Ovary (tissue), 9 donors: Measurements from ENCODE around the gene ELANE. TPM values are rescaled to one million over a fixed set of nuclear protein-coding genes. Genes with fewer than 3 reads are reported as not detected.
"Not testable (repeated sequence)": the region's sequence is repeated elsewhere in the genome, so short reads cannot be mapped to it uniquely, and the experiment has no call there.

Experiments used
- DNase-seq, 5 donors: peaks; one replicate each; pipeline ENCODE4 v3.0.0-alpha.2; 2019 to 2020
- H3K27ac ChIP-seq, 2 donors: fragments of 200-600 bp; one replicate each; pipeline versions ENCODE4 v1.5.1 to v1.8.0; 2019 to 2022
- H3K27me3 ChIP-seq: fragments of 200-600 bp; one replicate; pipeline ENCODE4 v1.8.0; 2022
- H3K36me3 ChIP-seq: fragments of 200-600 bp; sonication (generic); one replicate; pipeline ENCODE4 v1.5.1; 2019
- H3K4me1 ChIP-seq: one replicate; pipeline ENCODE4 v1.8.1; 2013; ENCODE audit warnings: mild to moderate bottlenecking, moderate library complexity; ENCODE audit not compliant: insufficient read depth
- H3K4me3 ChIP-seq: fragments of 200-600 bp; sonication (generic); one replicate; pipeline ENCODE4 v1.5.1; 2017
- H3K9me3 ChIP-seq, 2 donors: fragments of 200-600 bp in 1 of 2; sonication (generic) in 1 of 2; one replicate each; pipeline versions ENCODE4 v1.5.1 to v1.8.1; 2013 to 2019; ENCODE audit warnings: mild to moderate bottlenecking in 1 of 2, moderate library complexity in 1 of 2
- EP300 ChIP-seq: sonication (generic); formaldehyde crosslinking; IDR thresholded peaks from one replicate; pipeline ENCODE4 v1.6.1; 2017; ENCODE audit warnings: antibody characterized with exemption
- POLR2A ChIP-seq: fragments of 450-650 bp; IDR thresholded peaks from one replicate; pipeline ENCODE4 v1.6.1; 2017; ENCODE audit warnings: antibody characterized with exemption, mild to moderate bottlenecking, moderate library complexity
- WGBS, 3 donors: extraction: QIAGEN DNeasy Blood & Tissue Kit in 1 of 3; methylation state at CpG; one replicate each; pipeline versions ENCODE4 v1.1.5 to v1.1.7; 2013 to 2017; 5-methylcytosine and 5-hydroxymethylcytosine counted together
- intact Hi-C, 4 donors: fragments of 100-400 bp; cut with DNase I; formaldehyde crosslinking; loops; one replicate each; pipeline versions ENCODE4 v1.11.0 to v1.15.1; 2022 to 2023
- polyA plus RNA-seq, 2 donors: library from polyadenylated mRNA; stranded (reverse); fragments of 200-250 nt in 1 of 2; fragments of 350-450 nt in 1 of 2; fragmentation: Illumina TruSeq in 1 of 2; extraction: RNeasy Lipid Tissue Mini Kit (QIAGEN cat#74804) in 1 of 2; gene quantifications; one replicate each; pipeline ENCODE4 v1.2.3, GENCODE V29; 2013 to 2014
- total RNA-seq, 7 donors: library from RNA; depleted of rRNA in 2 of 7; stranded (reverse); fragments of >200 nt in 2 of 7; fragmentation: NEBNext Ultra II Directional in 3 of 7; extraction: Animal tissue kit (Norgen Biotek cat#: 25700) in 3 of 7; gene quantifications; one replicate each; pipeline versions ENCODE4 v1.1.0 to v1.2.4, GENCODE V29; 2016 to 2023
- TF ChIP-seq, protein P1 (sequence below), 3 donors: fragments of 450-650 bp in 2 of 3; fragments of 200-600 bp in 1 of 3; IDR thresholded peaks; one replicate each; pipeline versions ENCODE4 v1.5.1 to v1.8.0; 2016 to 2022; ENCODE audit warnings: antibody characterized with exemption in 3 of 3, mild to moderate bottlenecking in 1 of 3
- donor health status: DM: no; HTN: no; CAD: no; lungs with moderate emphysema.
- donor health status: DM: no; HTN: no; CAD: no.
- donor health status: Bipolar disorder and iron deficiency.
- donor health status: DM: yes; HTN: yes; CAD: no.
- donor health status: DM: no; HTN: no; CAD: no.
- donor health status: DM: yes; HTN: yes; CAD: no.

The ELANE gene
- total and polyA plus RNA-seq, 9 donors: 0.27 to 0.72 (median 0.47) TPM; not detected in 5

DNA sequence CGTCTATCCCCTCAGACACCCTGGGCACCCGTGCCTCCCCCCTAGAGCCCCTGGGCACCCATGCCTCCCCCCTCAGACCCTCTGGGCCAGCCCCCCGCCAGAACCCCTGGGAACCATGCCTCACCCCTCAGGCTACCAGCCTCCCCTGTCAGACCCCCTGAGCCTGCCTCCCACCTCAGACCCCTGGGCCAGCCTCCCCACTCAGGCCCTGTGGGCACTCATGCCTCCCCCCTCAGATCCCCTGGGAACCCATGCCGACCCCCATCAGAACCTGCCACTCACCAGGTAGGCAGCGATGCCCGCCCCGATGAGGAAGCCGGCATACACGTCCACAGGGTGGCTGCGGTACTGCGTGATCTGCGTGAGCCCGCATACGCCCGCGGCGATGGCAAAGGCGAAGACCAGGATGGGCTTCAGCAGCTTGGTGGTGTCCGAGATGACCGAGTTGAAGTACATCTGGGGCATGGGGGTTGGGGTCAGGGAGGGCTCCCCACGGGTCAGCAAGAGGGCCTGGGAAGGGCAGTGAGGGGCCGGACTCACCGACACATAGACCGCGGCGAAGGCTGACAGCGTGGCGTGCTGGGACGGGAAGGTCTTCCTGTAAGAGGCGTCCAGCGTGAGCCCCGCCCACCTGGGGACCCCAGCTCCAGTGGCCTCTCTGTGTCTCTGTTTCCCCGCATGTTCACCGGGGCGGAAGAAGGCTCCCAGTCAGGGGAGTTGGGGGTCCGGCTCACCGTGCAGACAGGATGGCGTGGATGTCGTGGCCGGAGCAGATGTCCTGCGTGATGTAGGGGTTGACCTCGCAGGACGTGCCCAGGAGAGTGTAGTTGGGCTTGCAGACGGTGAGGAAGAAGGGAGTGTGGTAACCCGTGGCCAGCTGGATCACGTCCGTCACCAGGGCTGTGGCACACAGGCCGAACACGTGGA is 37.7 kb upstream of the ELANE start:
- Histone ChIP-seq H3K27ac (no peak overlapping the region), H3K4me3 (no peak overlapping the region), H3K4me1 (no peaks in the 10 kb centered on the region), H3K9me3 (no peaks in the 10 kb centered on the region), H3K36me3 (no peaks in the 10 kb centered on the region), H3K27me3 (no peaks in the 10 kb centered on the region)
- intact Hi-C loops: no loop called here
- TF ChIP-seq POLR2A: no peak
- no peak for TF ChIP-seq EP300
- TF ChIP-seq, protein P1, sequence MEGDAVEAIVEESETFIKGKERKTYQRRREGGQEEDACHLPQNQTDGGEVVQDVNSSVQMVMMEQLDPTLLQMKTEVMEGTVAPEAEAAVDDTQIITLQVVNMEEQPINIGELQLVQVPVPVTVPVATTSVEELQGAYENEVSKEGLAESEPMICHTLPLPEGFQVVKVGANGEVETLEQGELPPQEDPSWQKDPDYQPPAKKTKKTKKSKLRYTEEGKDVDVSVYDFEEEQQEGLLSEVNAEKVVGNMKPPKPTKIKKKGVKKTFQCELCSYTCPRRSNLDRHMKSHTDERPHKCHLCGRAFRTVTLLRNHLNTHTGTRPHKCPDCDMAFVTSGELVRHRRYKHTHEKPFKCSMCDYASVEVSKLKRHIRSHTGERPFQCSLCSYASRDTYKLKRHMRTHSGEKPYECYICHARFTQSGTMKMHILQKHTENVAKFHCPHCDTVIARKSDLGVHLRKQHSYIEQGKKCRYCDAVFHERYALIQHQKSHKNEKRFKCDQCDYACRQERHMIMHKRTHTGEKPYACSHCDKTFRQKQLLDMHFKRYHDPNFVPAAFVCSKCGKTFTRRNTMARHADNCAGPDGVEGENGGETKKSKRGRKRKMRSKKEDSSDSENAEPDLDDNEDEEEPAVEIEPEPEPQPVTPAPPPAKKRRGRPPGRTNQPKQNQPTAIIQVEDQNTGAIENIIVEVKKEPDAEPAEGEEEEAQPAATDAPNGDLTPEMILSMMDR (IDR thresholded peaks at IDR 0.05): no peak
- WGBS, 3 donors: 85 to 90% (median 89%) methylated on average over 48 to 49 of the region's 49 CpGs
- peak in 1 of 5 donors; percentile 37 for DNase-seq

DNA sequence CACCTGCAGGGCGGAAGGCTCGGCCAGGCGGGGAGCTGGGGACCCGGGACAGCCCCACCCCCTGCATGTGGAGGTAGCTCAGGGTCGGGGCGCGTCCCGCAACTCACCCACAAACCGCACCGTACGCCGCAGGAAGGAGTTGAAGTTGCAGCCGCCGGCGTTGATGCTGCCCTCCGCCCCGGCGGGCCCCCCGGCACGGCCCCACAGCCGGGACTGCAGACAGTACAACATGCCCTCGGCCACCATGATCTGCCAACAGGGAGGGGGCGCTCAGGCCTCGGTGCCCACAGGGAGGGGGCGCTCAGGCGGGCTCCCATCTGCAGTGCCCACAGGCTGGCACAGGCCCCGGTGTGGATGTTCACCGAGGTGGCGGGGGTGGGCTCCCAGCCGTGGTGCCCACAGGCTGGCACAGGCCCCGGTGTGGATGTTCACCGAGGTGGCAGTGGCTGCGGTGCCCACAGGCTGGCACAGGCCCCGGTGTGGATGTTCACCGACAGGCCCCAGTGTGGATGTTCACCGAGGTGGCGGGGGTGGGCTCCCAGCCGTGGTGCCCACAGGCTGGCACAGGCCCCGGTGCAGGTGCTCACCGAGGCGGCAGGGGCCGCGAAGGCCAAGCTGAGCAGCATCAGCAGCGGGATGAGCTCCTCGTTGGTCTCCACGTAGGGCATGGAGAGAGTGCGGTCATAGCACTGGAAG is 36.9 kb upstream of the ELANE start:
- DNase-seq: peak in 1 of 5 donors; percentile 17
- Histone ChIP-seq H3K27ac (no peak overlapping the region), H3K36me3 (no peaks in the 10 kb centered on the region), H3K27me3 (no peaks in the 10 kb centered on the region), H3K4me1 (no peaks in the 10 kb centered on the region), H3K9me3 (no peaks in the 10 kb centered on the region), H3K4me3 (no peak overlapping the region)
- WGBS, 3 donors: 92 to 95% (median 93%) methylated on average over 46 to 47 of the region's 47 CpGs
- no peak for TF ChIP-seq POLR2A
- no peak for TF ChIP-seq EP300
- TF ChIP-seq, protein P1 (IDR thresholded peaks at IDR 0.05): no peak
- intact Hi-C loops: no loop called here

DNA sequence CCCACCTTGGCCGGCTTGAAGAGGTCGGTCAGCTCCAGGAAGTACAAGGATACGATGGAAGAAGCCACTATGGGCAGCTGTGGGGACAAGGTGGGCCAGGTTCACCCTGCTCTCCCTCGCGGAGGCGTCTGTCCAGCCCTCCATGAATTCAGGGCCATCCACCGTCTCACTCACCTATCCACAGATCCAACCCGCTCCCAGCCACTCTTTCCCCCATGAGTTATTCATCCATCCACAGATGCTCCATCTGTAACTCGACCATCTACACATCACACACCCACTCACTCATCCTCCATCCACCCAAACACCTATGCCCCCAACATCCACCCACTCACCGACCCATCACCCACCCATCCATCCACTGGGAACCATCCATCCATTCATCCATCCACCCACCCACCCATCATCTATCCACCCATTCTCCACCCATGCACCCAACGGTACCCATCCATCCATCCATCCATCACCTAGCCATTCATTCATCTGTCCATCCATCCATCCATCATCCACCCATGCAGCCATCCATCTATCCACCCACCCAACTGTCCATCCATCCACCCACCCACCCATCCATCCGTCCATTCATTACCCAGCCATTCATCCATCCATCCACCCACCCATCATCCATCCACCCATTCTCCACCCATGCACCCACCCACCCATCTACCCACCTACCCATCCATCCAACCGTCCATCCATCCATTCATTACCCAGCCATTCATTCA is 36.2 kb upstream of the ELANE start:
- no peaks in the 10 kb centered on the region for H3K27me3 ChIP-seq
- DNase-seq: no peak
- WGBS, 3 donors: 93 to 95% (median 94%) methylated on average over 13 of the region's 13 CpGs
- TF ChIP-seq POLR2A (no peak), EP300 (no peak)
- TF ChIP-seq, protein P1 (IDR thresholded peaks at IDR 0.05): no peak
- H3K4me3 ChIP-seq: no peak overlapping the region
- no peaks in the 10 kb centered on the region for H3K36me3 ChIP-seq
- no peak overlapping the region for H3K27ac ChIP-seq
- H3K4me1 ChIP-seq: no peaks in the 10 kb centered on the region
- intact Hi-C loops: no loop called here
- no peaks in the 10 kb centered on the region for H3K9me3 ChIP-seq

DNA sequence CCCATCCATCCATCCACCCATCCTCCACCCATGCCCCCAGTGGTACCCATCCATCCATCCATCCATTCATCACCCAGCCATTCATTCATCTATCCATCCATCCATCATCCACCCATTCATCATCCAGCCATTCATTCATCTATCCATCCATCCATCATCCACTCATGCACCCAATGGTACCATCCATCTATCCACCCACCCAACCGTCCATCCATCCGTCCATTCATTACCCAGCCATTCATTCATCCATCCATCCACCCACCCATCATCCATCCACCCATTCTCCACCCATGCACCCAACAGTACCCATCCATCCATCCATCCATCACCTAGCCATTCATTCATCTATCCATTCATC is 35.6 kb upstream of the ELANE start:
- H3K4me3 ChIP-seq: no peak overlapping the region
- no peak overlapping the region for H3K27ac ChIP-seq
- no peaks in the 10 kb centered on the region for H3K9me3 ChIP-seq
- no peaks in the 10 kb centered on the region for H3K27me3 ChIP-seq
- H3K4me1 ChIP-seq: no peaks in the 10 kb centered on the region
- intact Hi-C loops: no loop called here
- WGBS, 3 donors: 93 to 94% (median 94%) methylated on average over 2 of the region's 2 CpGs
- DNase-seq: no peak
- TF ChIP-seq, protein P1 (IDR thresholded peaks at IDR 0.05): no peak
- no peak for TF ChIP-seq POLR2A
- no peak for TF ChIP-seq EP300
- H3K36me3 ChIP-seq: no peaks in the 10 kb centered on the region

DNA sequence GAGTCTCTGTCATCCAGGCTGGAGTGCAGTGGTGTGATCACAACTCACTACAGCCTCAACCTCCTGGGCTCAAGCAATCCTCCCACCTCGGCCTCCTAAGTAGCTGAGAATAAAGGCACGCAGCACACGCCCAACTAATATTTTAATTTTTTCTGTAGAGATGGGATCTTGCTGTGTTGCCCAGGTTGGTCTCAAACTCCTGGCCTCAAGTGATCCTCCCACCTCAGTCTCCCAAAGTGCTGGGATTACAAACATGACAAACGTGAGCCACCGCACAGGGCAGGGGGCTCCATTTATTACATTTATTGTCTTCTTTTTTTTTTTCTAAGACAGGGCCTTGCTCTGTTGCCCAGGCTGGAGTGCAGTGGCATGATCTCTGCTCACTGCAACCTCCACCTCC is 31.9 kb upstream of the ELANE start:
- H3K27me3 ChIP-seq, DNase-seq, intact Hi-C loops, H3K4me1 ChIP-seq, H3K36me3 ChIP-seq, H3K9me3 ChIP-seq, H3K4me3 ChIP-seq, H3K27ac ChIP-seq: not testable (repeated sequence)
- WGBS, 3 donors: 94 to 97% (median 96%) methylated on average over 5 of the region's 5 CpGs
